ENCODE results near the gene TRIO. TPM values are rescaled to one million over a fixed set of nuclear protein-coding genes. Genes with fewer than 3 reads are reported as not detected.
A peak's percentile ranks its signal among the peaks of the same experiment; 100 is the strongest.

TRIO gene
- total RNA-seq, 6 donors from 2014 or later, result 138 to 408 (median 156) TPM

DNA sequence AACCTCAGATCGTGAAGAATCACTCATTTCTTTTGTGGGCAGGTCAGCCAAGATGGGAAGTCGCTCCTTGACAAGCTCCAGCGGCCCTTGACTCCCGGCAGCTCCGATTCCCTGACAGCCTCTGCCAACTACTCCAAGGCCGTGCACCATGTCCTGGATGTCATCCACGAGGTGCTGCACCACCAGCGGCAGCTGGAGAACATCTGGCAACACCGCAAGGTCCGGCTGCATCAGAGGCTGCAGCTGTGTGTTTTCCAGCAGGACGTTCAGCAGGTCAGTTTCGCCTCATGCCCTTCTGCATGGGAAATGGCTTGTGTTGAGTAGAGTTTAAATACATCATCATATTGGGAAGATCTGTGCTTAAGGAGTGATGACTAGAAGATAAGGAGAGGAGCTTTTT is 173.3 kb downstream of the TRIO start:
- WGBS, 2 donors, result 70 to 88% methylated on average over 10 to 12 of the region's 12 CpGs
- Histone ChIP-seq H3K4me1 (no peaks in the 10 kb centered on the region), H3K9me3 (no peaks in the 10 kb centered on the region), H3K36me3 (peaks cover 12 to 49% (median 24%) of the 10 kb centered on the region in 4 donors), H3K27ac (no peak overlapping the region), H3K27me3 (no peaks in the 10 kb centered on the region), H3K4me3 (no peak overlapping the region)
- ATAC-seq (ENCODE audit: low FRiP score in 2 of 2), result peak in 1 of 2 donors; percentile 72
- TF ChIP-seq, protein P1, sequence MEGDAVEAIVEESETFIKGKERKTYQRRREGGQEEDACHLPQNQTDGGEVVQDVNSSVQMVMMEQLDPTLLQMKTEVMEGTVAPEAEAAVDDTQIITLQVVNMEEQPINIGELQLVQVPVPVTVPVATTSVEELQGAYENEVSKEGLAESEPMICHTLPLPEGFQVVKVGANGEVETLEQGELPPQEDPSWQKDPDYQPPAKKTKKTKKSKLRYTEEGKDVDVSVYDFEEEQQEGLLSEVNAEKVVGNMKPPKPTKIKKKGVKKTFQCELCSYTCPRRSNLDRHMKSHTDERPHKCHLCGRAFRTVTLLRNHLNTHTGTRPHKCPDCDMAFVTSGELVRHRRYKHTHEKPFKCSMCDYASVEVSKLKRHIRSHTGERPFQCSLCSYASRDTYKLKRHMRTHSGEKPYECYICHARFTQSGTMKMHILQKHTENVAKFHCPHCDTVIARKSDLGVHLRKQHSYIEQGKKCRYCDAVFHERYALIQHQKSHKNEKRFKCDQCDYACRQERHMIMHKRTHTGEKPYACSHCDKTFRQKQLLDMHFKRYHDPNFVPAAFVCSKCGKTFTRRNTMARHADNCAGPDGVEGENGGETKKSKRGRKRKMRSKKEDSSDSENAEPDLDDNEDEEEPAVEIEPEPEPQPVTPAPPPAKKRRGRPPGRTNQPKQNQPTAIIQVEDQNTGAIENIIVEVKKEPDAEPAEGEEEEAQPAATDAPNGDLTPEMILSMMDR (IDR thresholded peaks at IDR 0.05), result no peak
- peak; percentile 64 to 65 for TF ChIP-seq POLR2AphosphoS5 (IDR thresholded peaks at IDR 0.05)
- DNase-seq, result peak; percentile 27 to 71

DNA sequence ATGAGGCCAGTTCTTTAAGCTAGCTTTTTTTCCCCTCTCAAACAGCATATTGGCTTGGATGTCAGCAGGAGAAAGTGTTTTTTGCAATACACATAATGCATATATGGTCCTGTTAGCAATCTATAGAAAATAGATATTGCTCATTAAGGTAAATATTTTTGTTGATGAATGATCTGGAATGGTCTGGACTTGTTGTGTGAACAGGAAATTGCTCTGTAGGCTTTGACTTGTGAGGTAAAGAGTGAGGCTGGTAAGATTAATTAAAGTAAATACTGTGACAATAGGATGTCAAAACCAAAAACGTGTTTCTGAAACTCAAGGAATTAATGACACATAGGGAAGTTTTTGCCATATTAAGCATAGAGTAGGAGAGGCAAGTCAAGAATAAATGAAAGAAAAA is 176.0 kb downstream of the TRIO start:
- Histone ChIP-seq H3K36me3 (peaks cover 12 to 48% (median 18%) of the 10 kb centered on the region in 4 donors), H3K9me3 (no peaks in the 10 kb centered on the region), H3K27ac (no peak overlapping the region), H3K27me3 (no peaks in the 10 kb centered on the region), H3K4me1 (no peaks in the 10 kb centered on the region), H3K4me3 (no peak overlapping the region)
- no peak for TF ChIP-seq POLR2A (IDR thresholded peaks at IDR 0.05)
- no peak for TF ChIP-seq POLR2AphosphoS5 (IDR thresholded peaks at IDR 0.05)
- TF ChIP-seq EP300 (IDR thresholded peaks at IDR 0.05), result no peak
- TF ChIP-seq, protein P1 (IDR thresholded peaks at IDR 0.05), result no peak
- no peak for DNase-seq
- WGBS, 2 donors, result 54 to 58% methylated on average over 1 of the region's 1 CpG
- ATAC-seq (ENCODE audit: low FRiP score in 2 of 2), result no peak

DNA sequence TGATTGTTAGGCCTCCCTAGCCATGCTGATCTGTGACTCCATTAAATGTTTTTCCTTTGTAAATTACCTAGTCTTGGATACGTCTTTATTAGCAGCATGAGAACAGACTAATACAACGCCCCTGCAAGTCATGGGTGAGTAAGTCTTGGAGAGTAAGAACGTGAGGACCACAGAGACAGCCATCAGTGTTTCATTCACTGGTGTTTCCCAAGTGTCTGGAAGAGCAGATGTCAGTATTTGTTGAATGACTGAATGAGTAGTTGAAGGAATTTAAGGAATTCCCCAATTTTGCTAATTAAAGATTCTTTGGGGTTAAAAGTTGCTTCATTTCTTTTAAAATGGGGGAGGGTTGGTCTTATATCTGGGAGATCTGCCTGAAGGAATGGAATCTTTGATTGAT is 178.8 kb downstream of the TRIO start:
- Histone ChIP-seq H3K9me3 (no peaks in the 10 kb centered on the region), H3K36me3 (peaks cover 4 to 41% (median 10%) of the 10 kb centered on the region in 4 donors), H3K27ac (no peak overlapping the region), H3K27me3 (no peaks in the 10 kb centered on the region), H3K4me1 (no peaks in the 10 kb centered on the region), H3K4me3 (no peak overlapping the region)
- DNase-seq (no peak), ATAC-seq (ENCODE audit: low FRiP score in 2 of 2) (no peak)
- WGBS, 2 donors, result 92 to 97% methylated on average over 3 of the region's 3 CpGs
- no peak for TF ChIP-seq EP300 (IDR thresholded peaks at IDR 0.05)
- TF ChIP-seq POLR2AphosphoS5 (IDR thresholded peaks at IDR 0.05), result no peak
- TF ChIP-seq, protein P1 (IDR thresholded peaks at IDR 0.05), result no peak
- no peak for TF ChIP-seq POLR2A (IDR thresholded peaks at IDR 0.05)

DNA sequence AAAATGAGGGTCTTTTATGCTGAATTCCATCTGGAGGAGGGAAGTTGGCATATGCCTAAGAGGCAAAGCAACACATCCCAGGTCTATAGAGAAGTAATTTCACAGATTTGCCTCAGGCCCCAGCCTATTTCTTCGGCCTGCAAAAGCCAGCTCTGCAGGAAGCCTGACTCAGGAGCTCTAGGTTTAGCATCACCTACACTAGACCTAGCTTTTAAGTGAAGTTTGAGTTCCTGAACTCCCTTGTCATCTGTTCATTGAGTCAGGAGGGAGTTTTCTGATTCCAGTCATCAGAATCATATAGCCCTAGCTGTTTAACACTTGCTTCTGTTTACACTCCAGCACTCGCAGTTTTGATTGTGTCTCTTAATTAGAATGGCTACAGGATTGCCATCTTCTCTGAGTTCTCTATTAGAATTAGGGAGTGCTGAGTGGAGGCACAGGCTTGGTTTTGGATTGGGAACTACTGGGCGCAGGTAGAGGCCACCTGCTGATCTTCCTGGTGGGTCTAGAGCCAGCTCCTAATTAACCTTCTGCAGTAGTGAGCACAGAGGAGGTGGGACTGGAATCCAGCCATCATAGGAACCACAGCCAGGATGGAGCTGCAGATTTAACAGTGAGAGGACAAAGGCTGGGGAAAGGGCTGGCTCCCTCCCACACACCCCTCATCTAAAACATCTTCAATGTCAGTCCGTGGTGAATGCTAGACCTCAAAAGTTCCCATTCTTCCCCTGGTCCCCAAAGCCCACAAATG is 179.5 kb downstream of the TRIO start:
- H3K27ac ChIP-seq, result no peak overlapping the region
- H3K36me3 ChIP-seq, result peaks cover 0 to 35% (median 4%) of the 10 kb centered on the region in 4 donors
- no peak for DNase-seq
- H3K4me3 ChIP-seq, result no peak overlapping the region
- ATAC-seq (ENCODE audit: low FRiP score in 2 of 2), result no peak
- no peaks in the 10 kb centered on the region for H3K27me3 ChIP-seq
- 93% methylated on average over 4 of the region's 4 CpGs for WGBS, 2 donors
- H3K9me3 ChIP-seq, result no peaks in the 10 kb centered on the region
- H3K4me1 ChIP-seq, result no peaks in the 10 kb centered on the region
- no peak for TF ChIP-seq POLR2A (IDR thresholded peaks at IDR 0.05)
- TF ChIP-seq, protein P1 (IDR thresholded peaks at IDR 0.05), result no peak
- TF ChIP-seq EP300 (IDR thresholded peaks at IDR 0.05), result no peak
- no peak for TF ChIP-seq POLR2AphosphoS5 (IDR thresholded peaks at IDR 0.05)

DNA sequence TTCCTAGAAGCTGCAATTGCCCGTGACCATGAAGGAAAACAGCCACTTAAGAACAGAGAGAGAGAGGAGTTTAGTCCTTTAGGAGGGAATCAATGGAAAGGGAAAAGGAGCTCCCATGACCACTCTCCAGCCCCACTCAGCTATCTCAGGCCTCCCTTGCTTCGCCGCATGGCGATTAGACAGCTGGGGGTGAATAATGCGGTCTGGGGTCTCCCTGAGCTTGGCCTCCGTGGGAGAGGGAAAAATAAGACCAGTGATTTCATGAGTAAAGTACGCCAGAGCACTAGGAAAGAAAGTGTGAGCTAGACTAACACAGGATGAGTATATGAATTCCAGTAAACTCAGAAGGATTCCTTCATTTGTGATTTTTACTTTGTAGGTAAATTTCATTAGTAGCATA is 180.3 kb downstream of the TRIO start:
- no peaks in the 10 kb centered on the region for H3K9me3 ChIP-seq
- no peak overlapping the region for H3K4me3 ChIP-seq
- H3K36me3 ChIP-seq, result peaks cover 0 to 30% (median 2%) of the 10 kb centered on the region in 4 donors
- H3K27me3 ChIP-seq, result no peaks in the 10 kb centered on the region
- DNase-seq, result no peak
- ATAC-seq (ENCODE audit: low FRiP score in 2 of 2), result no peak
- no peaks in the 10 kb centered on the region for H3K4me1 ChIP-seq
- H3K27ac ChIP-seq, result no peak overlapping the region
- TF ChIP-seq, protein P1 (IDR thresholded peaks at IDR 0.05), result no peak
- TF ChIP-seq POLR2A (IDR thresholded peaks at IDR 0.05), result no peak
- TF ChIP-seq POLR2AphosphoS5 (IDR thresholded peaks at IDR 0.05), result no peak
- TF ChIP-seq EP300 (IDR thresholded peaks at IDR 0.05), result no peak
- 86 to 95% methylated on average over 7 of the region's 7 CpGs for WGBS, 2 donors

Data from upper lobe of left lung (tissue), 6 donors.